ENCODE data around the gene DDX54.

Gene DDX54

DNA sequence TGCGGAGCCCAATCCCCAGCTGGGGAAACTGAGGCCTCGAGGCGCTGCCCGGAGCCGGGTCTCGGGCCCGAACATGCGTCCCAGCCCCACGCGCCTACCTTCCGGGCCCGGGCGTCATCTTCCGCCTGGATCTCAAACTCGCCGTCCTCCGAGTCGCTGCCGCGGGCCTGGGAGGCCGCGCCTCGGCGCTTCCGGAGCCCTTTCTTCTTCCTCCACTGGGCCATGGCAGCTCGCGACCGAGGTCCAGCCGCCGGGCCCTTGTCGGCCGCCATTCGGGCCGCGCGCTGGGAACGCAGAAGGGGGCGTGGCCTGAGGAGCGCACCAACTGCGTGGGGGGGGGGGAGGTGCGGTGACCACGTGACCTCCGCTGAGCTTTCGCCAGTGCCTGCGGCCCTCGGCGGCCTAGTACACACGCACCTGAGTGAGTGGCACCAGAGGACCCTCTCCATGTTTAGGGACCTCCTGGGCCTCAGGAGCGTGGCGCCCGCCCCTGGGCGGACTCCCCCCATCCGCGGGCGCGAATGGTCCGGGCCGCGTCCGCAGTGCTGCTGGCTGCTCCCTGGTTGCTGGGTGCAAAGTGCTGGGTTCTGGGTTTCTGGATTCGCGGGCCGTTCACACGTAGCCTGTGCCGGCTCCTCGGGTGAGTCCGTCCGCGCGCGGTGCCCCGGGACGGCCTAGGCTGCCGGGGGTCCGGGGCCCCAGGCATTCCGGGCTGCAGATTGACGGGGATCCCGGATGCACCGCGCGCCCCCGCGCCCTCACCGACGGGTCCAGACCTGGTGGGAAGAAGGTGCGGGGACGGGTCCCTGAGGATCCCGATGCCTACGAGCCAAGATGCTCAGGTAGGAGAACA lies at the start of gene DDX54, which contains the start of gene RITA1:
Gene DDX54, minus strand, starts transcription at position 299 of the 853 bp plus-strand sequence. Its CDS starts 27 bp downstream, at position 272.
Gene RITA1, plus strand, starts transcription at position 542 of the 853 bp plus-strand sequence. CDS start 1,026 bp downstream, outside the sequence.
- peak; percentile 65 for DNase-seq (ENCODE audit: low spot score)

DNA sequence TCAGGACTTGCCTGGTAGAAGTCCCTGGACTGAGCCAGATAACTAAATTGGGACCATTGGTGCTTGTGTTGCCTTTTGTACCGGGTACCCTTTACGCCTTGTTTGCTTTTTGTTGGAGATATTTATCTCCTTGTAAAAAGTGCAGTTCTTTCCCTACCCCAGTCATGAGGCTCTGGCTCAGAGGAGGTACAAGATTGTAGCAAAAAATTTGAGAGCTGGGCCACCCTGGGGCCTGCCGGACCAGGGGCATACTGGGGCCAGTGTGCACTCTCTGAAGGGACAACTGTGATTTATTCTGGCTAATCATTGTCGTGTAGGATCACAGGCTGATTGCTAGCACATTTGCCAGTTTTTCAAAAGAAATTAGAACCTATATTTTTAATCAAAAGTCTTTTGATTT lies 49.2 kb upstream of the DDX54 start:
- no peak for DNase-seq (ENCODE audit: low spot score)

GRCh38 chr12:113233967-113234366 lies 48.7 kb upstream of the DDX54 start:
- DNase-seq (ENCODE audit: low spot score), result no peak

- DNase-seq (ENCODE audit: low spot score), result peak; percentile 68
Measured at GRCh38 chr12:113232840-113233585, 47.7 kb upstream of the DDX54 start.

DNA sequence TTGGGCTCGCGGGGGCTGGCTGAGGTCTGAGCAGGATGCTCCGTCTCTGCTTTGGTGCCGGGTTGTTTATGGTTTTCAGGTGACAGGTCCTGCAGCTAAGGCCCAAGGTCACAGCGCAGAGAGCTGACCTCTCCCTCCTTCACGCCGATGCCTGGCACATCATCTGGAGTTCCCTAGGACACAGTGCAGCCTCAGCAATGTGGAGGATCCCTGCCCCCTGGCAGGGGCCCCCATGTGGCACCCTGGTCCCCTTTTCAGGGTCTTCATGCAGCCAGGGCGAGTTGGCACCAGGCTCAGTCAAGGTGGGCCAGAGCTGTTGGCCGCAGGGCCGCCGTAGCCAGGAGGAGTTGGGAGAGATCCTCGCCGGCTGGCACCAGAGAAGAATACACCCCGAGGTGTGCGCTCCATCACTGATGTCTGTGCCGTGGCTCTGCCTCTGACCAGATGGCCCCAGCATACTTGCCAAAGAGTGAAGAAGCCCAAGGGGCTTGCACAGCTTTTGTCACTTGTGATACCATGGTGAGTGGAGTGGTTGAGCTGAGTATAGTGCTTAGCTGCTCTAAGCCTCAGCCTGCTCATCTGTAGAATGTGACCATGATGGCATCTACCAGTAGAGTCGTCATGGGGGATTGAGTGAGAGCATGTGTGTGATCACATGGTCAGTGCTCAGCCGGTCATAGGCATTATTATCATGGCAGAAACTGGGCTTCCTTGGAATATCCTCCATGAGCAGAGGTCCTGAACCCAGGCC lies 47.0 kb upstream of the DDX54 start:
- no peak for DNase-seq (ENCODE audit: low spot score)

GRCh38 chr12:113231235-113232088 lies 46.2 kb upstream of the DDX54 start:
- no peak for DNase-seq (ENCODE audit: low spot score)

DNA sequence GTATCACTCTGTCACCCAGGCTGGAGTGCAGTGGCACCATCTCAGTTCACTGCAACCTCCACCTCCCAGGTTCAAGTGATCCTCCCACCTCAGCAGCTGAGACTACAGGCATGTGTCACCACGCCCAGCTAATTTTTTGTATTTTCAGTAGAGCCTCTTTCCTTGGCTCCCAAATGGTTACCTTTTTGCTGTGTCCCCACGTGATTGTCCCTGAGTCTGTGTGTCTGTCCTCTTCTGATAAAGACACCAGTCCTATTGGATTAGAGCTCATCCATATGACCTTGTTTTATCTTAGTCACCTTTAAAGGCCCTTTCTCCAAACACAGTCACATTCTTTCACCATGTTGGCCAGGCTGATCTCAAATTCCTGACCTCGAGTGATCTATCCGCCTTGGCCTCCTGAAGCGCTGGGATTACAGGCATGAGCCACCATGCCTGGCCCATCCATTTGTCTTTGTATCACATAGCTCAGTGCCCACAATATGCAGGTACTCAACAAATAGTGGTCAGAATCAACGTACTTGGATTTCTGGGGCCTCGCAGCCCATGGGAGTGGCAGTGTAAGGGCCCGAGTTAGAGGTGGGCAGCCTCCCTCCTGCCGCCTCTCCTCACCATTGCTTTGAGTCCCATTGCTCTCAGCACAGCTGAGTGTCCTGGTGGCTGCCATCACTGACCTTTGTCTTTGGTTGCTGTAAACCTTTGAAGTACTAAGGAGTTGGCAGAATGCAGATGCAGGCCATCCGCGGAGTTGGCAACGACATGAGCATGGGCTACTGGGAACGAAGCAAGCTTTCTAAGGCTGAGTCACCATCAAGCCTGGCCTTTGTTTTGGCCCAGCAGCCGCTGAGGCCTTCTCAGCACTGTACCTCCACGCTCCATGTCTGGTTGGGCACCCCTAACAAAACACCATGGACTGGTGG lies 45.3 kb upstream of the DDX54 start:
- DNase-seq (ENCODE audit: low spot score), result no peak

- DNase-seq (ENCODE audit: low spot score), result no peak
Measured at GRCh38 chr12:113228394-113229028, 43.2 kb upstream of the DDX54 start.

- DNase-seq (ENCODE audit: low spot score), result no peak
Measured at GRCh38 chr12:113227686-113228391, 42.6 kb upstream of the DDX54 start.

GRCh38 chr12:113226696-113227568 lies 41.7 kb upstream of the DDX54 start:
- DNase-seq (ENCODE audit: low spot score), result no peak

DNA sequence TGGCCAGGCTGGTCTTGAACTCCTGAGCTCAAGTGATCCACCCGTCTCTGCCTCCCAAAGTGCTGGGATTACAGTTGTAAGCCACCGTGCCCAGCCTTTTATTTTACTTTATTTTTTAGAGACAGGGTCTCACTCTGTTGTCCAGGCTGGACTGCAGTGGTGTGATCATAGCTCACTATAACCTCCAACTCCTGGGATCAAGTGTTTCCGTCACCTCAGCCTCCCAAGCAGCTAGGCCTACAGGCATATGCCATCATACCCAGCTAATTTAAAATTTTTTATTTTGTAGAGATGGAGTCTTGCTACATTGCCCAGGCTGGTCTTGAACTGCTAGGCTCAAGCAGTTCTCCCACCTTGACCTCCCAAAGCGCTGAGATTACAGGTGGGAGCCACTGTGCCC lies 39.7 kb upstream of the DDX54 start:
- DNase-seq (ENCODE audit: low spot score), result no peak

DNA sequence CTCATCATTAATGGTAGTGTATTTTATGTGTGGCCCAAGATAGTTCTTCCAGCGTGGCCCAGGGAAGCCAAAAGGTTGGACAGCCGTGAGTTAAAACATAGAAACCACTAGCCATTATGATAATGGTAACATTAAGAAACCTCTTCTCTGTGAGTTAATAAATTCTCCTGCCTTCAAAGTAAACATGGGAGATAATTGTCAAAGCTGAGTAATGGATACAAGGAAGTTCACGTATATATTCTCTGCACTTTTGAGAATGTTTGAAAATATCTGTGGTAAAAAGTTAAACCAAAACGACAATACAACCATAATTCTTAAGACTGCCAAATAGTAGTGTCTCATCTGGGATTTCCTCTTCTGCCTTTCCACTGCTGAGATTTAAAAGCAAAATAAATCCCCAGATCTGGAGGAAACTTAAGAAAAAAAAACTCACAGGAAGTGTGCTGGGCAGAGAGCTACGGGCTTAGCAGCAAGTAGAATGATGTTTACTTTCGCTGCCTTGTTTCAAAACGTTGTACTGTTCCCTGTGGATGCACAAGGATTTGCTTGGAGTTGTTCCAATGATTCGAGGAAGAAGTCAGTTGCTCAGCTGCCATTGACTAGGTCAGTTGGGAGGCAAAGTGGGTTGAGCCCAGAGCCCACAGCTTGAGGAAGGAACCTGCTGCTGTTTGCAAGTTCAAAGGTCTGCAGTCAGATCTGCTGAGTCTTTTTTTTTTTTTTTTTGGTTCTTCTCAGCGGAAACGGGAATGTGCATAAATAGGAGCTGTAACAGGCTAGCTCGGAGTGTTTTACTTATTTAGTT lies 37.7 kb upstream of the DDX54 start:
- peak; percentile 19 for DNase-seq (ENCODE audit: low spot score)

- peak; percentile 4 for DNase-seq (ENCODE audit: low spot score)
Measured at GRCh38 chr12:113221997-113222729, 36.9 kb upstream of the DDX54 start.

GRCh38 chr12:113221181-113221996 lies 36.1 kb upstream of the DDX54 start, which contains the start of gene TPCN1:
TSS of gene TPCN1 (plus strand) at chr12:113221464. CDS start at chr12:113226853, 5,389 bp downstream.
- peak; percentile 99 for DNase-seq (ENCODE audit: low spot score)

GRCh38 chr12:113220593-113221180 lies 35.4 kb upstream of the DDX54 start:
- no peak for DNase-seq (ENCODE audit: low spot score)

All from CD4-positive, alpha-beta T cell treated with Interleukin-6 at 100 ng/mL for 8 hours (primary cell).